ENCODE measurements around the gene ERCC2.

ERCC2 gene

DNA sequence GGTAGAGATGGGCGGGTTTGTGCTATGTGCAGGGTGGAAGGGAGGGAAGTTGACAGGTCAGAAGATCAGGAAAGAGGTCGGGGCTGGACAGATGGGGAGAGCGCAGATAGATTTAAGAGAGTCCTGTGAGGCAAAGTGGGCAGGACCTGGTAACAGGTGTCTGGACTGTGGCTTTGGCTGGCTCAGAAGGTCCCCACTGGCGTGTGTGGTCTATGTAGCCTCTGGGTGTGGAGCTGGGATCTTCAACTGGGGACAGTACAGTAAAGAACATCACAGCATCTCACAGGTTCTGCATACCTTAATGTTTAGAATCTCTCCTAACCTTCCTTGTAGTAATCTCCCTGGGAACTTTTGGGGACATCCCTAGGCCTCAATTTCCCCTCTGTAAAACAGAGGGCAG, 65.4 kb downstream of the ERCC2 start:
- DNase-seq (ENCODE audit: low read depth in 2 of 2, low spot score in 1 of 2), result no peak

DNA sequence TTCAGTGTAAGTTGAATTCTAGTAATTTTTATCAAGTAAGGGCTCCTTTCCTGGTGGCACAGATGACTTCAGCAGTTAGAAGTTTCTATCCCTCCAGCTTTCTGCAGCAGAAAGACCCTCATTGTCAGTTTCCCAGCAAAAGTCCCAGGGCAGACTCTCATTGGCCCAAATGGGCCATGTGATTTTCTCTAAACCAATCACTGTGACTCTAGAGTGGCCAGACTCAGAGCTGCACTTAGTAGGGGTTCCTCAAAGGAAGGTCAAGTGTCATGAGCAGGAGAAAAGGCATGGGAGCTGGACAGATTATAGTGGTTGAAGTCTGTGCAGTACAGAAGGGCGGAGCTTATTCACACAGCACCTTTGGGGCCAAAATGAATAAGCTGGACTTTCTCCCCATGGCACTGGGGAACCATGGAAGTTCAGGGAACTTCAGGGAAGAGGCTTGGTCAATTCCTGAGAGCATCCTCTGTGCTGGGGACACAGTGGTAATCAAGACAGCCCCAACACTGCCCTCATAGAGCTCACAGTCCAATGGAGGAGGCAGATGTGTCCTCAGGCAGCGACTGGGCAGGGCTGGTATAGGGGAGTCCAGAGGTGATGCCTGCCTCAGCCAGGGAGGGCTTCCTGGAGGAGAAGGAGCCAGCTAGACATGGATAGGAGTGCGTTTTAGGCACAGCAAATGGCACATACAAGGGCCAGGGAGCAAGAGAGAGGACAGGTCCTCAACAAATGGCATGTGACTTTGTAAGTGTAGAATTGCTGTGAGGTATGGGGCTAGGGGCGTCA, 66.0 kb downstream of the ERCC2 start:
- DNase-seq (ENCODE audit: low read depth in 2 of 2, low spot score in 1 of 2), result no peak

DNA sequence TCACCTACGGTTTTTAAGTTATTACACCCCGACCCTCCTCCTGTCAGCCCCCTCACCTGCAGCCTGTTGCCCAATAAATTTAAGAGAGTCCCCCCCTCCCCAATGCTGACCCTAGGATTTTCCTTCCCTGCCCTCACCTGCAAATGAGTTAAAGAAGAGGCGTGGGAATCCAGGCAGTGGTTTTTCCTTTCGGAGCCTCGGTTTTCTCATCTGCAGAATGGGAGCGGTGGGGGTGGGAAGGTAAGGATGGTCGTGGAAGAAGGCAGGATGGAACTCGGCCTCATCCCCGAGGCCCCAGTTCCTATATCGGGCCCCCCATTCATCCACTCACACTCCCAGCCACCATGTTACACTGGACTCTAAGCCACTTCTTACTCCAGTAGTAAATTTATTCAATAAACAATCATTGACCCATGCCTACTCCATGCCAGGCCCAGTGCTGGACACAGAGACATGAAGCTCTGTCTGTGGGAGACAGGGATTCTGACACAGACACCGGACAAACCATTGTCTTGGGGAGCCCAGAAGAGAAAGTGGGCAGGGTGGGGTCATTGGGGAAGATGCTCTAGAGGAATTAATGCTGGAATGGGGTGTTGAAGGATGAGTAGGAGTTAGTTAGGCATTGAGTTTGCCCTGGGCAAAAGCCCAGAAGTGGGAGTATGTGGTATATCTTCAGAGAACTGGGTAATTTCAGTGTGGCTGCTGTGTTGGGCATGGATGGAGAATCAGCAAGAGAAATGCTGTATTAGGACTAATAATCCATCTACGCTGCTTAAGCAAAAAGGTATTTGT, 66.9 kb downstream of the ERCC2 start:
- DNase-seq (ENCODE audit: low read depth in 2 of 2, low spot score in 1 of 2), result no peak

- no peak for DNase-seq (ENCODE audit: low read depth in 2 of 2, low spot score in 1 of 2)
Observed at GRCh38 chr19:45302416-45302815, 68.0 kb downstream of the ERCC2 start.

Measured in stimulated activated CD8-positive, alpha-beta memory T cell treated with anti-CD3 and anti-CD28 coated beads, Interleukin-4, amount 100 ng/mL, for 1 hour (primary cell).